GM21619 (cell line): ENCODE data around the gene SPTA1.

Experiments
- ATAC-seq: cut with Tn5 transposase; IDR thresholded peaks from one replicate; pipeline ENCODE4 v1.9.1; 2021; ENCODE audit not compliant: unreplicated experiment

SPTA1 gene

GRCh38 chr1:158577561-158577960, 109.0 kb downstream of the SPTA1 start:
- ATAC-seq: no peak

GRCh38 chr1:158572226-158572625, 114.3 kb downstream of the SPTA1 start:
- ATAC-seq: no peak

- ATAC-seq: no peak
Observed at GRCh38 chr1:158570480-158570879, 116.0 kb downstream of the SPTA1 start, which contains the start of gene OR6P1. Gene OR6P1, minus strand, starts transcription at chr1:158570580. Its CDS starts 6,976 bp downstream, at chr1:158563604.

- ATAC-seq: no peak
Observed at GRCh38 chr1:158564608-158565007, 121.9 kb downstream of the SPTA1 start.

GRCh38 chr1:158563853-158564252, 122.7 kb downstream of the SPTA1 start:
- no peak for ATAC-seq
